Activated CD4-positive, CD25-positive, alpha-beta regulatory T cell treated with anti-CD3 and anti-CD28 coated beads, Interleukin-2, amount 50 U/mL, for 16 hours (primary cell): ENCODE measurements around the gene KIF2C.
"Not testable (repeated sequence)": the region's sequence is repeated elsewhere in the genome, so short reads cannot be mapped to it uniquely, and the experiment has no call there.

Source experiments
- DNase-seq: peaks from one replicate; pipeline ENCODE4 v3.0.0-alpha.2; 2020; ENCODE audit warnings: low read depth, low spot score

KIF2C gene

DNA sequence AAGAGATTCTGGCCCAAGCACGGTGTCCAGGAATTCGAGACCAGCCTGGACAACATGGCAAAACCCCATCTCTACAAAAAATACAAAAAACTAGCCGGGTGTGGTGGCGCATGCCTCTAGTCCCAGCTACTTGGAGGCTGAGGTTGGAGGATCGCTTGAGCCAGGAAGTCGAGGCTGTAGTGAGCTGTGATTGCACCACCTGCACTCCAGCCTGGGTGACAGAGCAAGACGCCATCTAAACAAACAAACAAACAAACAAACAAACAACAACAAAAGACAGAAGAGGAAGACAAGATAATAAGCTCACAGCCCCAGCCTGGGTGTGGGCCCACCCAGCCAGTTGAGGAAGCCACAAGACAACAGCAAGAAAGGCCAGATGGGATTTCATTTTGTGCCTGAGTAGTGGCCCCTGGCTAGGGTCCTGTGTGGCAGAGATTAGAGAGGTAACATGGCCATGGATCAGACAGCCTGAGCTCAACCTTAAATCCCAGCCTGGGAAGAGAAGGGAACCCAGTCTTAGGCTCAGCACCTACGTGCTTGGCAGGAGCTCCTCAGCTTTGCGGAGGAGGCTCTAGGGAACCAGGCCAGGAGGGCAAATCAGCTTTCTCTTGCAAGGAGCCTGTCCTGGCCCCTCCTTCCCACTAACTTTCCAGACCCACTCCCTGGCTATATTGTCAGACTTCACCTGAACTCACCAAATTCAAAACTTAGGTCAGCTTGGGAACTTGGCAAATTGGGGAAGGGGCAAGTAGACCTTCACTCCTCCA is 53.3 kb downstream of the KIF2C start:
- DNase-seq = no peak

GRCh38 chr1:44797886-44798285 is 58.2 kb downstream of the KIF2C start:
- DNase-seq = not testable (repeated sequence)

DNA sequence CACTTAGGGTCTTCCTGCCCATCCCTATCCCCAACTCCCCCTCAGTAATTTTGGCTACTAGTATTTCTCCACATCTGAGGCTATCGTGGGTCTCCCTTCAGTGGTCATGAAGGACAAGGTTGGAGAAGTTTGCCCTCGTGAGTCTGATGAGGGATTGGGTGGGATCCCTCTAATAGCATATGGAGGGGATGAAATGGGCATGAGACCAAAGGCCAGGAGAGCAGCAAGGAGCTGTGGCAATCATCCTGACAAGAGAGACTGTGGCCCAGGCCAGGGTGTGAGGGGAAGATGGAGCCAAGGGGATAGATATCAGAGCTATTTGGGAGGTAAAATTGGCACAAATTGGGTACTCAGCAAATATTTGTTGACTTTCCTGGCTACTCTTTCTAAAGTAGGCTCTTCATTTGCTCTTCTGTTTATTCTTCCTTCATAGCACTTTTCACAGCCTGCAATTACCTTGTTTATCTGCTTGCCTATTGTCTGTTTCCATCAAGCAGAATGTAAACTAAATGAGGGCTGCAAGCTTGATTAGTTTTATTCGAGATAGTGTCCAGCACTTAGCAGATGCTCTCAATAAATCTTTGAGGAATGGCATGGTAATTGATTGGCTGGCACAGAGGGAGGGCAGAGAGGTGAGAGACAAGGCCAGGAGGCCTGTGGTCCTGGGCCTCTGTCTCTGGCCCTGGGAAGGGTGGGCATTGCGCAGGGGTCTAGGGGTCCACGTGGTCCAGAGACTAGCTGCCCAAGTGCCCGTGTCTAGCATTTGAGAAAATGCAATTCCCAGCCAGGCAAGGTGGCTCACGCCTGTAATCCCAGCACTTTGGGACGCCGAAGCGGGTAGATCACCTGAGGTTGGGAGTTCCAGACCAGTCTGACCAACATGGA is 59.1 kb downstream of the KIF2C start:
- DNase-seq = no peak

DNA sequence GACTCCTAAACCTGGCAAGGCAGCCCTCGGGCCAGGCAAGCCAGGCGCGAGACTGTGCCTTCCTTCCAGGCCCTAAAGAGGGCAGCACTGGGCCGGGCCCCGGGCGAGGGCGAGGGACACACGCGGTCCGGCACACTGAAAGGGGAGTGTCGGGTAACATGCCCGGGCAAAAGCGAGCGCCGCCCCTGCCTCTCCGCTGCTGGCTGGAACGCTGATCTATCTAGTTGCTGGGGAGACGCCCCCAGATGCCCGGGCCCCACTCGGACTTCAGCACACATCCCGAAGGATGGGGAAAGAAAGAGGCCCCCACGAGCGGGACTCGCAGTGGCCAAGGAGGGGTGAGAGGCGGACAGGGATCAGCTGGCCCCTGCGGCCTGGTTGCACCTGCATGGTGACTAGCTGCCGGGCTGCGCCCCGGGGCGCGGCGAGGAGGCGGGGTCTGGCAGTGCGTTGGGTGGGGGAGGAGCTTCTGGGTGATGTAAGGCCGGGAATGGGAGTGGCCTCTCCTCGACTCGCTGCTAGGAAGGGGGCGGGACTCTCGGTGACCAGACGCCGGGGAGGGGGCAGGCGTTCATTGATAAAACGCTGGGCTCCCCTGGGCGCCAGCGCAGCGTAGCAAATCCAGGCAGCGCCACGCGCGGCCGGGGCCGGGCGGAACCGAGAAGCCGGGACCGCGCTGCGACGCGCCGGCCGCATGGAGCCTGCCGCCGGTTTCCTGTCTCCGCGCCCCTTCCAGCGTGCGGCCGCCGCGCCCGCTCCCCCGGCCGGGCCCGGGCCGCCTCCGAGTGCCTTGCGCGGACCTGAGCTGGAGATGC is 60.3 kb downstream of the KIF2C start, which contains the start of gene PLK3:
TSS of gene PLK3 (plus strand) at position 608 of the 815 bp plus-strand sequence. CDS start at position 695, 87 bp downstream.
- peak; percentile 96 for DNase-seq

DNA sequence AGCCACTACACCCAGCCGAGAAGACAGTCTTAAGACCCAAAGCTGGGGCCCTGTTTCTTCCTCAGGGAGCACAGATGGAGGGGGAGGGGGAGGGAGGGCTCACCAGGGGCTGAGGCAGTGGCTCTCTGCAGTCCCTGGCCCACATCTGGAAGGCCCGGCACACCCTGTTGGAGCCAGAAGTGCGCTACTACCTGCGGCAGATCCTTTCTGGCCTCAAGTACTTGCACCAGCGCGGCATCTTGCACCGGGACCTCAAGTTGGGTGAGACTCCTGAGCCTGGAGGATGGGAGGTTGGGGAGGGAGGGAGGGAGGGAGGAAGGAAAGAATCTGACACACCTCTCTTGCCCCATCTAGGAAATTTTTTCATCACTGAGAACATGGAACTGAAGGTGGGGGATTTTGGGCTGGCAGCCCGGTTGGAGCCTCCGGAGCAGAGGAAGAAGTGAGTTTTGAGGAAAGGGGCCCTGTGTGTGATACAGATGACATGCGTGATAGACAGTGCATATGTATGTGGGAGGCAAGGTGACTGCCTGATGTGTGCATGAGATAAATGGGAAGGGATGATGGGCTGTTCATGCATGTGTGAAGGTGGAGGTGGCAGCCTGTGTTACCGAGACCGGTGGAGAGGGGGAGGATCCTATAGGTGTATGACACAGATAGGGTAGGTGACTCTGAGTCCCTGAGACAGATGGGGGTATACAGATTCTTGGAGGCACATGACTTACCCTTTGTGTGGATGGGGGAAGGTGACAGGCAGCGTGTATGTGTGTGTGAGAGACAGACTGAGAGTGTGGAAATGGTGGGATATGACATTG is 62.1 kb downstream of the KIF2C start:
- DNase-seq = no peak

DNA sequence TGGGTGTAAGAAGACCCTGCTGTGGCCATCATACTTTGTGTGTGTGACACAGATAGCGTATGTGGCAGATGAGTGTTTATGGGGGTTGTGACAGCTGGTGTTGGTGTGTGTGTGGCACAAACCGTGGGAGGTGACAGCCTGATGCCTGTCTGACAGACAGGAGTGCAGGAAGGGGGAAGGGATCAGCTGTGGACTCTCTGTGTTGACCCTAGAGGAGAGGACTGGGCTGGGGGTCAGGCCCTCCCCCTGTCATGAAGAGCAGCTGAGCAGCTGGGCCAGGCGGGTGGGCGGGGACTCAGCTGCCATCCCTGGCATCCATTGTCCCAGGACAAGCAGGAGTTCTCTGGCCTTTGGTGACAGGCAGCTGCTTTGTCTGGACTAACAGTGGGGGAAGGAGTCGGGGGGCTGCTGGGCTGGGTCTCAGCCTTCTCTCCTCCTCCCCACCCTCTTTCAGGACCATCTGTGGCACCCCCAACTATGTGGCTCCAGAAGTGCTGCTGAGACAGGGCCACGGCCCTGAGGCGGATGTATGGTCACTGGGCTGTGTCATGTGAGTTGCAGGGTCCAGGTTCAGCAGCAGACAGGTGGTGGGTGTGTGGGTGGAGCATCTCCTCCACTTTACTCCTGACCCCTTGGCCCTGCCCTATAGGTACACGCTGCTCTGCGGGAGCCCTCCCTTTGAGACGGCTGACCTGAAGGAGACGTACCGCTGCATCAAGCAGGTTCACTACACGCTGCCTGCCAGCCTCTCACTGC is 62.8 kb downstream of the KIF2C start:
- DNase-seq = no peak

DNA sequence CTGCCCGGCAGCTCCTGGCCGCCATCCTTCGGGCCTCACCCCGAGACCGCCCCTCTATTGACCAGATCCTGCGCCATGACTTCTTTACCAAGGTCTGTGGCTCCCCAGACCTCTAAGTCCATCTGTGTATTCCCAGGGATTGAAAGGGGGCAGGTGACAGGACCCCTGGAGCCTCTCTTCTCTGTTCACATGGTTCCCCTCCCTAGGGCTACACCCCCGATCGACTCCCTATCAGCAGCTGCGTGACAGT is 63.4 kb downstream of the KIF2C start:
- no peak for DNase-seq

DNA sequence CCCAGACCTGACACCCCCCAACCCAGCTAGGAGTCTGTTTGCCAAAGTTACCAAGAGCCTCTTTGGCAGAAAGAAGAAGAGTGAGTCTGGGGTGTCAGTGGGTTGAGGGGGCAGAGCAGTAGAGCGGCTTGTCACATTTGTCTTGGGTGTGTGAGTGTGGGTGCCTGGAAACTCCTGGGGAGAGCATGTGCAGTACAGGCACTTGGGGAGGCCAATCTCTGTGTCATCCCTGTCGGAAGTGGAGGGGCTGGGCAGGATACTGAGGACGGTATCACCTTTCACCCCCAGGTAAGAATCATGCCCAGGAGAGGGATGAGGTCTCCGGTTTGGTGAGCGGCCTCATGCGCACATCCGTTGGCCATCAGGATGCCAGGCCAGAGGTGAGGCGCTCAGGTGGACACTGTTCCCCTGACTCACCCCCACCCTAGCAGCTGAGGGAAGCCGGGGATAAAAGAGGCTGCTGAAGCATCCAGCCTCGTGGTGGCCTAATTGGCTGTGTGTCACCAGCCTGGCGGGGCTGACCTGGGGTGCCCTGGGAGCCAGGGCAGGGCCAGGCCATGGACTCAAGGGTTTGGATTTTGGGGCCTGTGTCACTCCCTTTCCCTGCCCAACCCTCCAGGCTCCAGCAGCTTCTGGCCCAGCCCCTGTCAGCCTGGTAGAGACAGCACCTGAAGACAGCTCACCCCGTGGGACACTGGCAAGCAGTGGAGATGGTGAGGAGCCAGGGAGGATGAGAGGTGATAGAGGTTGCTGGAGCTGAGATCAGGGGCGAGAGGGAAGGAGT is 63.9 kb downstream of the KIF2C start:
- DNase-seq = no peak

GRCh38 chr1:44805311-44806024 is 65.8 kb downstream of the KIF2C start:
- no peak for DNase-seq

- DNase-seq = no peak
These were observed 66.5 kb downstream of the KIF2C start for GRCh38 chr1:44806025-44806703.

- DNase-seq = no peak
These were observed 67.2 kb downstream of the KIF2C start, which contains the start of gene DYNLT4 for GRCh38 chr1:44806704-44807363. Gene DYNLT4 (minus strand): TSS chr1:44807351. CDS start chr1:44806668, 683 bp downstream.

DNA sequence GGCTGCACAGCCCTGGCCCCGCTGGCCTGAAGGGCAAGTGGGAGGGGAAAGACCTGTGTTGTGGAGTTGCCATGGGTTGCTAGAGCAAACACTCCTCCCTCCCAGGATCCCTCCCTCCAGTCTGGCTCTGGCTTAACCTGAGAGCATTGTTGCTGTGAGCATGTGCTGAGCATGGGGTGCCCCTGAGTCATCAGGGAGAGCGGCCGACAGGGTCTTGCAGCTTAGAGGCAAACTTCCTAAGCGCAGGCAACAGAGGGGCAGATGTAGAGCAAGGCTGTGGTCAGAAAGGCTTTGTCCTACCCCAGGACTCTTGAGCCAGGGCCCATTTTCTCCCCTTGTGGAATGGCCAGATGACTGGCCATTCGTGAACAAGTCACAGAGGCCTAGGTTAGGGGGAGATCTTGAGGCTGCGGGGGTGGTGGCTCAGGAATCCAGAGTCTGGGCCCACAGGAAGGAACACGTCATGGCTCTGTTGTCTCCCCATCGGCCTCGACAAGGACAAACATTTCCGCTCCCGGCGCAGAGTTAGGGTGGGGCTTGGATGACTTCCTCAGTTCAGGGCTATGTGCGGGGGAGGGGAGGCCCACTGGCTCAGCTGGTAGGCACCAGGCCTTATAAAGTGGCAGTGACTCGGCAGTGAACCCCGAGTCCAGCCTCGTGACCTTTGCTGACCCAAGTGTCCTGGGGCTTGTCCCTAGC is 67.9 kb downstream of the KIF2C start:
- DNase-seq = peak; percentile 67

DNA sequence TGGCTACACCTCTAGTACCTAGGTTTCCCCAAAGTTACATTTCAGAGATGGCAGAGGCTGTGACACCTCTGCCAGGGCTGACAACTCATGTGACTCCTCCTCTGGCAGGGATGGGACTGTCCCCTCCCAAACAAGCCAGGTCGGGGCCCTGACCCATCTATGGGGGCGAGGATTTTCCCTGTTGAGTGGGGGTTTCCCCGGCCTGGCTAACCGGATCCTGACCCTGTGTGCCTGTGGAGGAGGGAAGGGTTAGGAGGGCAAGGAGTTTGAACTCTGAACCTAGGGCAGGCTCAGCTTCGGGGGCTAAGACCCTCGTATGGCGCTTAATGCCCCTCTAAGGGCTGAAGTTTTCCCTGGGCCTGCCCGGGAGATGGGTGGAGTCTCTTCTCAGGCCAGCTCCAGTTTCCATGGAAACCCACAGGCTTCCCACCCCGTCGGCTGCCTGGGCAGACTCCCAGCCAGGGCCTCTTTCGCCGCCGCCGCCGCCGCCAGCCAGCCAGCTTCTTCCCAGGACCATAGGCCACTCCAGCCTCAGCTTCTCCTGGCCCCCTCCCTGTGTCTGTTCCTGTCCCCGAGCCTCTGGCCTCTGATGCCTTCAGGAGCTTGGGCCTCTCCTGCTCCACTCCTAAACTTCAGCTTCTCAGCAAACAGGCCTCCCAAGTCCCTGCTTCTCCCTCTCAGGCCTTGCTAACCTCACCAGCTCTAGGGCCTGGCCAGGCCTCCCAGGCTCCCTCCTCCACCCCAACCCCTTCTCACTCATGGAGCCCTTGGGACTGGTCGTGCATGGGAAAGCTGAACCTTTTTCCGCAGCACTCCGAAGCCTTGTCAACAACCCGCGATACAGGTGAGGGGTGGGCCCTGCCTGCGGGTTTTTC is 68.7 kb downstream of the KIF2C start, which contains the start of gene BTBD19:
TSS of gene BTBD19 (plus strand) at position 461 of the 875 bp plus-strand sequence. CDS start at position 759, 298 bp downstream.
- DNase-seq = no peak

GRCh38 chr1:44808938-44809917 is 69.6 kb downstream of the KIF2C start:
- peak; percentile 75 for DNase-seq
